Endodermal cell (in vitro differentiated cells): Measurements from ENCODE around the gene ARSJ. TPM values are rescaled to one million over a fixed set of nuclear protein-coding genes. Genes with fewer than 3 reads are reported as not detected.

Experiments used
- DNase-seq: peaks from one replicate; pipeline ENCODE4 v3.0.0-alpha.2; 2017
- H3K27ac ChIP-seq: 2 replicates; pipeline ENCODE4 v1.5.1; 2013; ENCODE audit warnings: mild to moderate bottlenecking, low read depth, low read length, moderate library complexity
- H3K27me3 ChIP-seq: 2 replicates; pipeline ENCODE4 v1.6.1; 2013; ENCODE audit warnings: mild to moderate bottlenecking, low read length, moderate library complexity; ENCODE audit not compliant: insufficient read depth, control insufficient read depth, poor library complexity, severe bottlenecking
- H3K36me3 ChIP-seq: 2 replicates; pipeline ENCODE4 v1.7.0; 2013; ENCODE audit warnings: mild to moderate bottlenecking, low read length, moderate library complexity; ENCODE audit not compliant: control insufficient read depth, insufficient read depth
- H3K4me1 ChIP-seq: one replicate; pipeline ENCODE4 v1.7.0; 2013; ENCODE audit warnings: low read length; ENCODE audit not compliant: control insufficient read depth, insufficient read depth
- H3K4me3 ChIP-seq: 2 replicates; pipeline ENCODE4 v1.5.1; 2013; ENCODE audit warnings: mild to moderate bottlenecking, low read length, moderate library complexity
- H3K9ac ChIP-seq: 2 replicates; pipeline ENCODE4 v1.6.1; 2013; ENCODE audit warnings: mild to moderate bottlenecking, low read length, moderate library complexity; ENCODE audit not compliant: poor library complexity, severe bottlenecking; ENCODE audit errors: extremely low read depth
- H3K9me3 ChIP-seq: 2 replicates; pipeline ENCODE4 v1.6.1; 2013; ENCODE audit warnings: mild to moderate bottlenecking, low read length, moderate library complexity; ENCODE audit not compliant: control insufficient read depth
- H3K27ac Mint-ChIP-seq: 2 replicates; pipeline ENCODE4 v1.8.0; 2020; ENCODE audit warnings: mixed read lengths
- H3K27me3 Mint-ChIP-seq: 2 replicates; pipeline ENCODE4 v1.8.0; 2021; ENCODE audit warnings: mild to moderate bottlenecking, mixed read lengths; ENCODE audit not compliant: insufficient read depth
- H3K36me3 Mint-ChIP-seq: 2 replicates; pipeline ENCODE4 v1.8.0; 2020; ENCODE audit warnings: low read depth, mixed read lengths
- H3K4me1 Mint-ChIP-seq: 2 replicates; pipeline ENCODE4 v1.8.0; 2020; ENCODE audit warnings: mixed read lengths
- H3K4me3 Mint-ChIP-seq: 2 replicates; pipeline ENCODE4 v1.8.0; 2020; ENCODE audit warnings: mild to moderate bottlenecking, moderate library complexity, mixed read lengths
- H3K9me3 Mint-ChIP-seq: 2 replicates; pipeline ENCODE4 v1.8.0; 2020; ENCODE audit warnings: mild to moderate bottlenecking, mixed read lengths
- CTCF ChIP-seq: fragments of 200-600 bp; sonication (generic); conservative IDR thresholded peaks from 2 replicates; pipeline ENCODE4 v1.5.0; 2021; ENCODE audit warnings: antibody characterized with exemption, mild to moderate bottlenecking
- WGBS, 2 experiments: methylation state at CpG; one replicate each; pipeline versions ENCODE4 v1.1.5 to v1.1.7; 2013; ENCODE audit warnings: missing lambda C conversion rate in 2 of 2, mixed read lengths in 1 of 2; ENCODE audit not compliant: insufficient coverage in 1 of 2, insufficient read length in 1 of 2; 5-methylcytosine and 5-hydroxymethylcytosine counted together
- total RNA-seq, 2 donors: library from RNA; stranded (reverse); fragmentation: NEBNext Ultra II Directional in 1 of 2; extraction: Animal tissue kit (Norgen Biotek cat#: 25700) in 1 of 2; gene quantifications; 2 replicates in 1 of 2; 3 replicates in 1 of 2; pipeline ENCODE4 v1.2.1, GENCODE V29; 2021

ARSJ gene
- total RNA-seq, 2 donors from 2014 or later: 0.35 to 0.77 TPM

- H3K4me3 Mint-ChIP-seq: no peak overlapping the region
- no peaks in the 10 kb centered on the region for H3K27me3 Mint-ChIP-seq
- H3K9ac ChIP-seq: no peak overlapping the region
- no peaks in the 10 kb centered on the region for H3K4me1 ChIP-seq
- H3K27ac Mint-ChIP-seq: no peak overlapping the region
- peaks cover 13% of the 10 kb centered on the region for H3K4me1 Mint-ChIP-seq
- no peak for DNase-seq
- no peak overlapping the region for H3K27ac ChIP-seq
- H3K9me3 Mint-ChIP-seq: peaks cover 18% of the 10 kb centered on the region
- no peak for TF ChIP-seq CTCF
- H3K36me3 Mint-ChIP-seq: no peaks in the 10 kb centered on the region
- no peaks in the 10 kb centered on the region for H3K36me3 ChIP-seq
- whole genome bisulfite sequencing, 2 experiments: 96 to 100% methylated on average over 3 to 5 of the region's 5 CpGs
- H3K27me3 ChIP-seq: no peaks in the 10 kb centered on the region
- peak overlapping the region; percentile 56 for H3K4me3 ChIP-seq
- H3K9me3 ChIP-seq: peaks cover 8% of the 10 kb centered on the region
Observed at GRCh38 chr4:113851816-113852215, 127.6 kb downstream of the ARSJ start.

Other genes with a start within 250 kb of the ARSJ start
- gene CAMK2D, start 217.9 kb downstream of the ARSJ start, total RNA-seq: 100 to 1,000 TPM in 1 of 2 donors, 10 to 100 TPM in 1; 91.1 to 120 TPM